Measurements from ENCODE around the gene KRTAP12-1.

DNA sequence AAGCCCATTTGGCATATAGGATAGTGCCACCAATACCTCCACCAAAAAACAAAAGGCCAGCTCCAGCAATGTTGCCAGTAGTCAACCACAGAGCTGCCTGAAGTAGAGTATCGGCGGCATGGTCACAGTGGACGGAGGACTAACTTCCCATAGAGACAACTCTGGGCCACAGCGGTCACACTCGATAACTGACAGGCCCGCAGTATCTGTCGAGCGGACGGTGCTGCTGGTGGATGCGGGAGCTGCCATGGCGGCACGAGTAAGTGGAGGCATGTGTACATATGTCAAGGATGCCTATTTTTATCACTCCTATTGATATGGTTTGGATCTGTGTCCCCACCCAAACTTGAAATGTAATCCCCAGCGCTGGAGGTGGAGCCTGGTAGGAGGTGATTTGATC, 4.1 kb downstream of the KRTAP12-1 start:
- TF ChIP-seq, protein P1, sequence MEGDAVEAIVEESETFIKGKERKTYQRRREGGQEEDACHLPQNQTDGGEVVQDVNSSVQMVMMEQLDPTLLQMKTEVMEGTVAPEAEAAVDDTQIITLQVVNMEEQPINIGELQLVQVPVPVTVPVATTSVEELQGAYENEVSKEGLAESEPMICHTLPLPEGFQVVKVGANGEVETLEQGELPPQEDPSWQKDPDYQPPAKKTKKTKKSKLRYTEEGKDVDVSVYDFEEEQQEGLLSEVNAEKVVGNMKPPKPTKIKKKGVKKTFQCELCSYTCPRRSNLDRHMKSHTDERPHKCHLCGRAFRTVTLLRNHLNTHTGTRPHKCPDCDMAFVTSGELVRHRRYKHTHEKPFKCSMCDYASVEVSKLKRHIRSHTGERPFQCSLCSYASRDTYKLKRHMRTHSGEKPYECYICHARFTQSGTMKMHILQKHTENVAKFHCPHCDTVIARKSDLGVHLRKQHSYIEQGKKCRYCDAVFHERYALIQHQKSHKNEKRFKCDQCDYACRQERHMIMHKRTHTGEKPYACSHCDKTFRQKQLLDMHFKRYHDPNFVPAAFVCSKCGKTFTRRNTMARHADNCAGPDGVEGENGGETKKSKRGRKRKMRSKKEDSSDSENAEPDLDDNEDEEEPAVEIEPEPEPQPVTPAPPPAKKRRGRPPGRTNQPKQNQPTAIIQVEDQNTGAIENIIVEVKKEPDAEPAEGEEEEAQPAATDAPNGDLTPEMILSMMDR (IDR thresholded peaks at IDR 0.05), result no peak
- TF ChIP-seq POLR2A (IDR thresholded peaks at IDR 0.05), result no peak

Measured in body of pancreas (tissue), 4 donors.